GM12872 (cell line): ENCODE results near the gene CEP43.

Experiments
- TF ChIP-seq, protein P1 (sequence below): IDR thresholded peaks from 3 replicates; pipeline ENCODE4 v1.5.1; 2011; ENCODE audit warnings: low read depth, mild to moderate bottlenecking, low read length, moderate library complexity; ENCODE audit not compliant: insufficient read depth

Gene CEP43

DNA sequence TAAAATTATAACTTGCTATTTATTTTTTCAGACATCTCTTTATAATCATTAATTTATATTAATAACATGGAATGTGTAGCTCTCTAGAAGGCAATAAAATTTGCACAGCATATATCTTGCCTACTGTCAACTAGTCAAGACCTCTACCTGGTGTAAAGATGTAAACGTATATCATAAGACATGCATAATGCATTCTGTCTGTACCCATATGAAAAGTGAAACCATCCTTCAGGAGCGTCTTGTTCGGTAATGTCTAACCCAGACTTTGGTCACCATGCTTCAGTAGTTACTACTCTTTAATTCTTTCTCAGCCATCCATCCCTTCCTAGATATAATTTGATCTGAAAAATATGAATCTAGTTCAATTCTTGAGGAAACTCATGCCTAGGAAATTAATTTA is 21.0 kb downstream of the CEP43 start:
- TF ChIP-seq, protein P1, sequence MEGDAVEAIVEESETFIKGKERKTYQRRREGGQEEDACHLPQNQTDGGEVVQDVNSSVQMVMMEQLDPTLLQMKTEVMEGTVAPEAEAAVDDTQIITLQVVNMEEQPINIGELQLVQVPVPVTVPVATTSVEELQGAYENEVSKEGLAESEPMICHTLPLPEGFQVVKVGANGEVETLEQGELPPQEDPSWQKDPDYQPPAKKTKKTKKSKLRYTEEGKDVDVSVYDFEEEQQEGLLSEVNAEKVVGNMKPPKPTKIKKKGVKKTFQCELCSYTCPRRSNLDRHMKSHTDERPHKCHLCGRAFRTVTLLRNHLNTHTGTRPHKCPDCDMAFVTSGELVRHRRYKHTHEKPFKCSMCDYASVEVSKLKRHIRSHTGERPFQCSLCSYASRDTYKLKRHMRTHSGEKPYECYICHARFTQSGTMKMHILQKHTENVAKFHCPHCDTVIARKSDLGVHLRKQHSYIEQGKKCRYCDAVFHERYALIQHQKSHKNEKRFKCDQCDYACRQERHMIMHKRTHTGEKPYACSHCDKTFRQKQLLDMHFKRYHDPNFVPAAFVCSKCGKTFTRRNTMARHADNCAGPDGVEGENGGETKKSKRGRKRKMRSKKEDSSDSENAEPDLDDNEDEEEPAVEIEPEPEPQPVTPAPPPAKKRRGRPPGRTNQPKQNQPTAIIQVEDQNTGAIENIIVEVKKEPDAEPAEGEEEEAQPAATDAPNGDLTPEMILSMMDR = no peak

DNA sequence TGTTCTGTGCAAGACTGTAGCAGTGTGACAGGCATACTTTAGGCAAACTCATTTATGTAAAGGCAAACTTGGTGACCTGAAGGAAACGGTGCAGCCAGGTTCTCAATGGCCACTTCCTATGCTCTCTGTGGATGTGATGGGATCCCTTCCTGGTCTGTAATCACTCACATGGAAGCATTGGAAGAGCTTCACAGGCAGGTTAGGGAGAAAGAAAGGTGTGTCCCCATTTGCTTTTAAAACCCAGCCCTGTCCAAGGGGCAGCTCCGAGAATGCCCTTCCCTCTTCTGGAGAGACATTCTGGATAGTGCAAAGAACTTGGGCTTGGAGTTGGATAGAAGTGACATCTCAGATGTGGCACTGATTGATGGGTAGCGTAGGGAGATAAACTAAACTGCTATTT is 28.1 kb downstream of the CEP43 start:
- TF ChIP-seq, protein P1 = no peak

DNA sequence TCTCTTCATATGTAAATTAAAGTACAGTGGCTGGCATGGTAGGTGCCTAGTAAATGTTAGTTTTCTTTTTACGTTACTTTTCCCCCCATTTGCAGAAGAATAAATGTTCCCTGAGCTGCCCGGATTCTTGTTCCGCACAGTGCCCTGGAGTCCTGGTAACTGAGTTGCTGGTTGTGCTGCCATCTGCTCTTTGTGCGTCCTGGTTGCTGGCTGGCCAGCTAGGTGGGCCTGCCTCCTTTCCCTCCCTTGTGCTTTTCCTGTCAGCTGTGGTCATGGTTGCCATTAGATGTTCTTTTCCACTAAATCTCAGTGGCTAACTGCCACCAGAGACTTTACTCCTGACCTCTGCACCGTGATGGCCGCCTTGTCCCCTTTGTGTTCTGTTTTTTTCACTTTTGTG is 28.6 kb downstream of the CEP43 start:
- TF ChIP-seq, protein P1 = no peak

DNA sequence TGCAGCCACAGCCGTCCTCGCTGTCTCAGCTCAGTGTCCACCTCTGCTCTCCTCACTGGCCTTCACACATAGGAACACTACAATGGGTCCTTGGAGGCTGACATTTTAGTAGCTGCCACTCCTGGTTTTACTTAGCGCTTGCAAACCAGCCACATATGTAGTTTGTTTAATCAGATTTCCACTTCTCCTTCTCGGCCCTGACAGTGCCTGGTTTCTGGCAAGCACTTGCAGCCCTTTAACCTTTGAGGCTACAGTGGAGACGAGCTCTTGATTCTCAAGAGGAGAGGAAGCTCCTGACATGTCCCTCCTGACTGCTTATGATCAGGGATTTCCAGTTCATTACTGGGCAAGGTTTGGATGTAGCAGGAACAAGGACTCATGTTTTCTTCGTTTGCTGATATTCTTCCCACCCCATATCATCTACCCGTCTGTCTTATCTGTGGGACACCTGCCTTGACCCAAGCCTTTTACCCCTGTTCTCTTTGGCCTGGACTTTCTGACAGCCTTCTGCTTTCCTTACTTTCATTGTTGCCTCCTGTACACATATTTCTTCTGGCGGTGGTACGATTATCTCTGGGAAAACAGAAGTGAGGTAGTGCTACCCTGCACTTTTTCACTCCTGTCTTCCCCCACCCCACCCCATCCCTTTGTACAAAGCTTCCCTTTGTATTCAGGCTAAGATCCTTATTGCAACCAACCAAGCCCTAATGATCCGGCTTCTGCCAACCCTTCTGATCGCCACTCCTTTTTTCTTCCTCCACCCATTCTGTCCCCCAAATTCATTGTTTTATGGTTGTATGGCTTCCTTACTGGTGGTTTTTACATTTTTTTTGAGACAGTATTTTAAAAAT is 31.2 kb downstream of the CEP43 start:
- TF ChIP-seq, protein P1 = no peak

DNA sequence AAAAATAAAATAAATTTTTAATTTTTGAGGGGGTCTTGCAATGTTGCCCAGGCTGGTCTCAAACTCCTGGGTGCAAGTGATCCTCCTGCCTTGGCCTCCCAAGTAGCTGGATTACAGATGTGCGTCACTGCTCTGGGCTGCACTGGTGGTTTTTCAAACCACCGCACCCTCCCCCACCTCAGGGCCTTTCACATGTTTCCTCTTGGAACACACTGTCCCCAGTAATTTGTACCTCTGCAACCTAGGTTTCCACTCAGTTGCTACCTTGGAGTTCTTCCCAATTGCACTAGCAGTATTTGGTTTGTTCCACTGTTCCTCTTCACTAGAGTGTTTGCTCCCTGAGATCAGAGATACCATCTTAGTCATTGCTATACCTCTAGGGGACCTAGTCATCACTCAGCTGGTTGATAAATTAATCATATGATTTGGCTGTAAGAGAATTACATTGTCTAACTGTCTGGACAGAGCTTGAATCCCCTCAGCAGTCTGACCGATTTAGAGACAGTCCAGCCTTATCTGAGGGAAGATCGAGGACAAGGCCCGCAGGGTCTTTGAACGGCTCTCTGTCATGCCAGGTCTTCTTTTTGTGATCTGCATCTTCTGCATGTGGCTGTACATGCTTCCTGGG is 32.0 kb downstream of the CEP43 start:
- TF ChIP-seq, protein P1 = no peak

DNA sequence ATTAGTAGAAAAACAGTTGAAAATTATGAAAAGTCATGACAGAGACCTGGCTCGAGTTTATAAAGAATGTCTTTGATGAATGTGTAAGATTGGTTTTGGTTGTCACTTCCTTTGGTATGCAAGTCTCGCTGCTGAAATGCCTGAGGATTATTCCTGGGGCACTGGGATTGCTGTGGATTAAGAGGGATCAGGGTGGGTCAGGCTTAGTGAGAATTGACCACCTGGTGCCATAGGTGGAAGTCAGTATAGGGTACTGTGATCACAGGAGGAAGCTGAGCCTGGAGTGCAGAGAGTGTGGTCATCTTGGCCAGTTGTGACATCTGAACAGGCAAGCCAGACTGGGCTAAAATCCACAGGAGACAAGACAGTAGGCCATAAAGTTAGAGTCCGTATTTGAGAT is 34.9 kb downstream of the CEP43 start:
- TF ChIP-seq, protein P1 = no peak

DNA sequence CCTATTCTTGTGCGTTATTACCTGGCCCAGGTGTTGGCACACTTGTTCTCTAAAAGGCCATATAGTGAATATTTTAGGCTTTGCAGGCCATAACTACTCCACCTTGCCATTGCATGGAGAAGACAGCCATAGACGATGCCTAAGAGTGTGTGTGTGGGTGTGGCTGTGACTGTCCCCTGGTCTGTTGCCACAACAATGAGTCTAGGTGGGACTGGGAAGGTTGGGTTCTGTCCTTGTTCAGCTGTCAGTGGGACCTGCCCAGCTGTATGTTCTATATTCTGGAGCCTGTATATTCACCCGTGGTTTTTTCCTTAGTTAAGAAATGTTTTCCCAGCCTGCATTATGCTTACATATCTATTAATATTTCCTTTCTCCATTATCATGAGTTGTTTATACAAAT is 38.6 kb downstream of the CEP43 start:
- TF ChIP-seq, protein P1 = no peak
